SK-N-SH (cell line): ENCODE data around the gene TMA16. TPM values are rescaled to one million over a fixed set of nuclear protein-coding genes. Genes with fewer than 3 reads are reported as not detected.
A peak's percentile ranks its signal among the peaks of the same experiment; 100 is the strongest.

Experiments
- CTCF ChIA-PET: fragments of 300-600, 350-600 bp; formaldehyde crosslinking; extraction: SDS; loops from one replicate; lab custom pipeline; 2021; lab: Yijun Ruan, JAX
- POLR2A ChIA-PET: fragments of 350-600 bp; sonication (Branson Sonifier 250); formaldehyde crosslinking; extraction: SDS; loops from one replicate; lab custom pipeline; 2020; ENCODE audit warnings: antibody characterized with exemption, inconsistent platforms; lab: Yijun Ruan, JAX
- DNase-seq: peaks from one replicate; pipeline ENCODE4 v3.0.0; 2012
- H2AFZ ChIP-seq: fragments of 200-600 bp; sonication (generic); 2 replicates; pipeline ENCODE4 v1.8.1; 2016; ENCODE audit warnings: antibody characterized with exemption, mild to moderate bottlenecking, low read depth
- H3F3A ChIP-seq: fragments of 200-600 bp; sonication (generic); replicated peaks from 2 replicates; pipeline ENCODE3; 2016; ENCODE audit warnings: antibody characterized with exemption, mild to moderate bottlenecking; ENCODE audit not compliant: insufficient read depth
- H3K27ac ChIP-seq, 2 experiments: fragments of 200-500 bp in 1 of 2; fragments of 200-600 bp in 1 of 2; sonication (Bioruptor generic) in 1 of 2; sonication (generic), shearing (Covaris generic) in 1 of 2; 2 replicates each; pipeline versions ENCODE4 v1.5.1 to v1.6.1; 2014 to 2016; ENCODE audit warnings: low read depth in 2 of 2, inconsistent platforms in 1 of 2, low read length in 1 of 2, mild to moderate bottlenecking in 1 of 2, mixed read lengths in 1 of 2
- H3K27me3 ChIP-seq: fragments of 200-600 bp; sonication (generic), shearing (Covaris generic); 2 replicates; pipeline ENCODE4 v1.6.1; 2016; ENCODE audit warnings: mixed run types; ENCODE audit not compliant: insufficient read depth
- H3K36me3 ChIP-seq, 2 experiments: fragments of 200-500 bp in 1 of 2; fragments of 200-600 bp in 1 of 2; sonication (Bioruptor generic) in 1 of 2; sonication (generic) in 1 of 2; replicated peaks in 1 of 2; 2 replicates each; pipeline versions ENCODE3 to v1.5.1; 2014 to 2016; ENCODE audit warnings: low read length in 1 of 2, mild to moderate bottlenecking in 1 of 2; ENCODE audit not compliant: insufficient read depth in 2 of 2, control insufficient read depth in 1 of 2
- H3K4me1 ChIP-seq, 2 experiments: fragments of 200-500 bp in 1 of 2; fragments of 200-600 bp in 1 of 2; sonication (Bioruptor generic) in 1 of 2; sonication (generic), shearing (Covaris generic) in 1 of 2; 2 replicates each; pipeline versions ENCODE4 v1.5.1 to v1.6.1; 2014 to 2016; ENCODE audit warnings: low read depth in 1 of 2, low read length in 1 of 2, mixed run types in 1 of 2; ENCODE audit not compliant: insufficient read depth in 2 of 2, control insufficient read depth in 1 of 2
- H3K4me2 ChIP-seq: fragments of 200-600 bp; sonication (generic), shearing (Covaris generic); 2 replicates; pipeline ENCODE4 v1.6.1; 2017; ENCODE audit warnings: mixed run types
- H3K4me3 ChIP-seq, 2 experiments: fragments of 200-500 bp in 1 of 2; fragments of 200-600 bp in 1 of 2; sonication (Bioruptor generic) in 1 of 2; sonication (generic), shearing (Covaris generic) in 1 of 2; 2 replicates each; pipeline versions ENCODE4 v1.5.1 to v1.8.1; 2014 to 2016; ENCODE audit warnings: low read depth in 2 of 2, inconsistent platforms in 1 of 2, low read length in 1 of 2, mild to moderate bottlenecking in 1 of 2, mixed read lengths in 1 of 2, moderate library complexity in 1 of 2
- H3K79me2 ChIP-seq: fragments of 200-600 bp; sonication (generic); 2 replicates; pipeline ENCODE4 v1.8.1; 2017; ENCODE audit warnings: mild to moderate bottlenecking; ENCODE audit not compliant: insufficient read depth
- H3K9ac ChIP-seq: fragments of 200-600 bp; sonication (generic); 2 replicates; pipeline ENCODE4 v1.6.1; 2017; ENCODE audit warnings: mixed run types
- H3K9me2 ChIP-seq: fragments of 200-600 bp; sonication (generic); 2 replicates; pipeline ENCODE4 v1.6.1; 2017; ENCODE audit warnings: mixed run types
- H3K9me3 ChIP-seq: fragments of 200-600 bp; sonication (generic); 2 replicates; pipeline ENCODE4 v1.6.1; 2017; ENCODE audit warnings: mixed run types, mild to moderate bottlenecking, moderate library complexity
- H4K20me1 ChIP-seq: fragments of 200-600 bp; sonication (generic); 2 replicates; pipeline ENCODE4 v1.6.1; 2017; ENCODE audit warnings: mild to moderate bottlenecking, mixed run types; ENCODE audit not compliant: insufficient read depth
- ELF1 ChIP-seq: IDR thresholded peaks from 2 replicates; pipeline ENCODE4 v1.4.0; 2012
- EP300 ChIP-seq, 2 experiments: IDR thresholded peaks; 2 replicates each; pipeline versions ENCODE4 v1.4.0 to v1.6.1; 2012; ENCODE audit warnings: borderline replicate concordance in 1 of 2, low read depth in 1 of 2, low read length in 1 of 2
- EZH2phosphoT487 ChIP-seq: fragments of 200-600 bp; sonication (generic); IDR thresholded peaks from 2 replicates; pipeline ENCODE4 v1.6.1; 2017; ENCODE audit warnings: low read depth, mixed run types, mild to moderate bottlenecking, antibody characterized with exemption, moderate library complexity, borderline replicate concordance
- FOXJ3 ChIP-seq: sonication (generic); formaldehyde crosslinking; IDR thresholded peaks from 2 replicates; pipeline ENCODE4 v1.5.1; 2020; ENCODE audit warnings: mild to moderate bottlenecking, missing genetic modification reagents
- GABPA ChIP-seq: IDR thresholded peaks from 2 replicates; pipeline ENCODE4 v1.4.0; 2012; ENCODE audit warnings: low read depth, mild to moderate bottlenecking
- GATA2 ChIP-seq: sonication (generic); formaldehyde crosslinking; IDR thresholded peaks from 2 replicates; pipeline ENCODE4 v1.5.0; 2020; ENCODE audit warnings: mild to moderate bottlenecking, missing genetic modification reagents
- IRF3 ChIP-seq: fragments of 150-350 bp; IDR thresholded peaks from 2 replicates; pipeline ENCODE4 v1.6.1; 2016; ENCODE audit warnings: mild to moderate bottlenecking, low read depth, low read length
- JUND ChIP-seq: IDR thresholded peaks from 2 replicates; pipeline ENCODE4 v1.4.0; 2012
- MAX ChIP-seq: IDR thresholded peaks from 2 replicates; pipeline ENCODE4 v1.4.0; 2012; ENCODE audit warnings: low read depth
- MXI1 ChIP-seq: IDR thresholded peaks from 2 replicates; pipeline ENCODE4 v1.6.1; 2012; ENCODE audit warnings: mild to moderate bottlenecking, low read depth, low read length, improper control_type of control experiment
- NFIC ChIP-seq: IDR thresholded peaks from 2 replicates; pipeline ENCODE4 v1.4.0; 2012; ENCODE audit warnings: borderline replicate concordance
- NRF1 ChIP-seq: IDR thresholded peaks from 2 replicates; pipeline ENCODE4 v1.6.1; 2012; ENCODE audit warnings: low read depth, mild to moderate bottlenecking, low read length
- PBX3 ChIP-seq: IDR thresholded peaks from 2 replicates; pipeline ENCODE4; 2012
- RAD21 ChIP-seq: IDR thresholded peaks from 2 replicates; pipeline ENCODE4 v1.6.1; 2012; ENCODE audit warnings: mild to moderate bottlenecking, low read length
- RCOR1 ChIP-seq: fragments of 150-350 bp; IDR thresholded peaks from 2 replicates; pipeline ENCODE4 v1.6.1; 2017; ENCODE audit warnings: antibody characterized with exemption, low read length
- REST ChIP-seq: IDR thresholded peaks from 2 replicates; pipeline ENCODE4 v1.6.1; 2012; ENCODE audit warnings: mild to moderate bottlenecking, low read depth, low read length, moderate library complexity
- RFX5 ChIP-seq: IDR thresholded peaks from 2 replicates; pipeline ENCODE4 v1.6.1; 2012; ENCODE audit warnings: mild to moderate bottlenecking, improper control_type of control experiment, low read length
- RXRA ChIP-seq: IDR thresholded peaks from 2 replicates; pipeline ENCODE4 v1.4.0; 2012; ENCODE audit warnings: low read depth, mild to moderate bottlenecking, borderline replicate concordance
- SMC3 ChIP-seq: IDR thresholded peaks from 2 replicates; pipeline ENCODE4 v1.6.1; 2012; ENCODE audit warnings: low read depth, low read length, improper control_type of control experiment
- TAF1 ChIP-seq: IDR thresholded peaks from 2 replicates; pipeline ENCODE4 v1.6.1; 2012; ENCODE audit warnings: low read depth, mild to moderate bottlenecking, low read length, moderate library complexity, borderline replicate concordance
- TEAD4 ChIP-seq: IDR thresholded peaks from 2 replicates; pipeline ENCODE4 v1.4.0; 2012; ENCODE audit warnings: mild to moderate bottlenecking, borderline replicate concordance; ENCODE audit not compliant: insufficient read depth
- YY1 ChIP-seq: IDR thresholded peaks from 2 replicates; pipeline ENCODE4 v1.4.0; 2012; ENCODE audit warnings: low read depth, mild to moderate bottlenecking
- ZBTB33 ChIP-seq: IDR thresholded peaks from 2 replicates; pipeline ENCODE4 v1.4.0; 2012; ENCODE audit warnings: low read depth, borderline replicate concordance
- WGBS: methylation state at CpG from one replicate; pipeline ENCODE4 v1.1.6; 2017; ENCODE audit warnings: low lambda C conversion rate; 5-methylcytosine and 5-hydroxymethylcytosine counted together
- polyA plus RNA-seq, 3 experiments: library from polyadenylated mRNA; depleted of rRNA; stranded (reverse); fragments of >200 nt; gene quantifications; 2 replicates each; pipeline ENCODE4 v1.2.3, GENCODE V29; 2012

TMA16 gene
- 10.0 and 10.6 TPM in 2 replicates for polyA plus RNA-seq (2012; rRNA removed)
- polyA plus RNA-seq (2012; cell fraction: cytosol; rRNA removed): 14.6 and 21.0 TPM in 2 replicates
- polyA plus RNA-seq (2012; cell fraction: nucleus; rRNA removed): 3.7 and 7.0 TPM in 2 replicates

- POLR2A ChIA-PET: interaction anchor here (0.8 to 1.2 kb wide), 5 partner anchors 12 to 1618 kb away, joined by 3 to 6 read pairs (median 4); partner anchors contain the start of gene TMEM192
- H3K9me2 ChIP-seq: no peaks in the 10 kb centered on the region
- peak; percentile 76; the same call in 1 of the 2 replicates for TF ChIP-seq RFX5
- TF ChIP-seq TAF1: peak; percentile 98
- TF ChIP-seq ELF1: peak; percentile 67
- no peak for TF ChIP-seq NFIC
- peak in 1 of 2 experiments; percentile 11; a peak in 1 of 4 replicates for TF ChIP-seq EP300 (IDR thresholded peaks at IDR 0.05; ENCODE audit: borderline replicate concordance in 1 of 2, low read depth in 1 of 2, low read length in 1 of 2)
- no peak for TF ChIP-seq EZH2phosphoT487
- peak; percentile 99 for TF ChIP-seq MAX
- peak; percentile 99 for TF ChIP-seq MXI1
- no peak for TF ChIP-seq PBX3
- TF ChIP-seq RAD21: no peak
- no peak for TF ChIP-seq YY1
- no peak for TF ChIP-seq ZBTB33
- TF ChIP-seq FOXJ3 (CRISPR knock-in tag): no peak
- TF ChIP-seq GATA2: no peak
- TF ChIP-seq REST: no peak; the same call in 1 of the 2 replicates
- TF ChIP-seq JUND: no peak; the same call in 1 of the 2 replicates
- TF ChIP-seq RCOR1: peak; percentile 66; the same call in 1 of the 2 replicates
- no peak for TF ChIP-seq TEAD4
- TF ChIP-seq NRF1: no peak
- TF ChIP-seq RXRA: no peak
- TF ChIP-seq GABPA: peak; percentile 92
- peak; percentile 20; the same call in 1 of the 2 replicates for TF ChIP-seq SMC3
- TF ChIP-seq IRF3: 0 out of 2 replicates have a peak, but pooled peaks have one; percentile 27
Measured at GRCh38 chr4:163494360-163495241, at the start of gene TMA16. TMA16 (plus strand) TSS chr4:163494690; CDS start chr4:163494802, 112 bp downstream.

More at GRCh38 chr4:163494360-163495241, at the start of gene TMA16:
- Histone ChIP-seq H3K36me3 (peaks cover 4 to 5% of the 10 kb centered on the region in 2 experiments), H3K4me1 (peaks cover 5 to 14% of the 10 kb centered on the region in 2 experiments; a peak in 3 of 4 replicates), H3K27ac (peak within 1 kb of the TSS; percentile 75 to 88), H4K20me1 (no peaks in the 10 kb centered on the region; the same call in none of the 2 replicates), H3K4me3 (peak within 1 kb of the TSS; percentile 84 to 96), H3K9me3 (no peaks in the 10 kb centered on the region), H3F3A (peaks cover 7% of the 10 kb centered on the region), H3K27me3 (0 out of 2 replicates have a peak, but pooled peaks cover 2% of the 10 kb centered on the region), H3K79me2 (peaks cover 50% of the 10 kb centered on the region), H3K4me2 (peak within 1 kb of the TSS; percentile 75), H2AFZ (peak within 1 kb of the TSS; percentile 67), H3K9ac (peak within 1 kb of the TSS; percentile 91)
- CTCF ChIA-PET: interaction anchor here (1.0 to 3.4 kb wide), 6 partner anchors 10 to 61 kb away, joined by 3 to 60 read pairs (median 8); no protein-coding TSS in a partner anchor
- under 1% methylated on average over 51 of the region's 64 CpGs for WGBS
- DNase-seq: peak; percentile 88
